CD14-positive monocyte (primary cell): Measurements from ENCODE around the gene DTX1. TPM values are rescaled to one million over a fixed set of nuclear protein-coding genes. Genes with fewer than 3 reads are reported as not detected.

ENCODE experiments used
- DNase-seq, 3 donors: peaks; one replicate each; pipeline ENCODE4 v3.0.0-alpha.2; 2011 to 2022
- H2AFZ ChIP-seq: 2 replicates; pipeline ENCODE4 v1.6.0; 2012; ENCODE audit warnings: mild to moderate bottlenecking, low read depth, low read length, inconsistent platforms; ENCODE audit not compliant: insufficient read depth, poor library complexity, severe bottlenecking
- H3K27ac ChIP-seq, 2 donors: 1 replicate in 1 of 2; 2 replicates in 1 of 2; pipeline ENCODE4 v1.5.1; 2012 to 2013; ENCODE audit warnings: low read length in 2 of 2, control low read depth in 1 of 2, inconsistent platforms in 1 of 2, low read depth in 1 of 2, mild to moderate bottlenecking in 1 of 2
- H3K27me3 ChIP-seq, 2 donors: one replicate each; pipeline versions ENCODE4 v1.6.0 to v1.6.1; 2011 to 2013; ENCODE audit warnings: low read length in 2 of 2; ENCODE audit not compliant: control insufficient read depth in 2 of 2, insufficient read depth in 2 of 2
- H3K36me3 ChIP-seq, 2 donors: replicated peaks in 1 of 2; 1 replicate in 1 of 2; 2 replicates in 1 of 2; pipeline versions ENCODE4 v1.5.1 to v1.6.1; 2012 to 2013; ENCODE audit warnings: low read length in 2 of 2, control low read depth in 1 of 2, inconsistent platforms in 1 of 2, mild to moderate bottlenecking in 1 of 2; ENCODE audit not compliant: insufficient read depth in 2 of 2, control insufficient read depth in 1 of 2
- H3K4me1 ChIP-seq, 2 donors: 1 replicate in 1 of 2; 2 replicates in 1 of 2; pipeline versions ENCODE4 v1.5.1 to v1.6.1; 2012 to 2013; ENCODE audit warnings: low read length in 2 of 2, control low read depth in 1 of 2, inconsistent platforms in 1 of 2, mild to moderate bottlenecking in 1 of 2, moderate library complexity in 1 of 2; ENCODE audit not compliant: insufficient read depth in 2 of 2, control insufficient read depth in 1 of 2
- H3K4me2 ChIP-seq: replicated peaks from 2 replicates; pipeline ENCODE3; 2012; ENCODE audit warnings: low read length, moderate library complexity, mild to moderate bottlenecking; ENCODE audit not compliant: poor library complexity, severe bottlenecking; ENCODE audit errors: extremely low read depth
- H3K4me3 ChIP-seq, 3 experiments: fragments of 200-600 bp in 1 of 3; sonication (generic) in 1 of 3; replicated peaks in 1 of 3; 1 replicate in 2 of 3; 2 replicates in 1 of 3; pipeline ENCODE4 v1.5.1; 2011 to 2013; ENCODE audit warnings: low read length in 3 of 3, mild to moderate bottlenecking in 3 of 3, control low read depth in 2 of 3, low read depth in 2 of 3, inconsistent platforms in 1 of 3, moderate library complexity in 1 of 3
- H3K79me2 ChIP-seq: 2 replicates; pipeline ENCODE4 v1.6.0; 2012; ENCODE audit warnings: mild to moderate bottlenecking, control low read depth, inconsistent platforms, low read length, moderate library complexity; ENCODE audit not compliant: insufficient read depth
- H3K9ac ChIP-seq: 2 replicates; pipeline ENCODE4 v1.6.0; 2017; ENCODE audit warnings: low read length, mild to moderate bottlenecking; ENCODE audit not compliant: insufficient read depth, poor library complexity, severe bottlenecking
- H3K9me3 ChIP-seq, 2 donors: replicated peaks in 1 of 2; 1 replicate in 1 of 2; 2 replicates in 1 of 2; pipeline versions ENCODE4 v1.5.1 to v1.6.1; 2012 to 2013; ENCODE audit warnings: low read length in 2 of 2, control low read depth in 1 of 2; ENCODE audit not compliant: control insufficient read depth in 1 of 2, insufficient read depth in 1 of 2
- H4K20me1 ChIP-seq: 2 replicates; pipeline ENCODE4 v1.6.0; 2012; ENCODE audit warnings: mild to moderate bottlenecking, low read length, control low read depth, moderate library complexity; ENCODE audit not compliant: insufficient read depth
- H3K27ac Mint-ChIP-seq, 7 donors: one replicate each; pipeline ENCODE4 v1.8.0; 2020; ENCODE audit warnings: mild to moderate bottlenecking in 7 of 7, mixed read lengths in 7 of 7, moderate library complexity in 6 of 7, inconsistent platforms in 2 of 7
- H3K27me3 Mint-ChIP-seq, 3 donors: one replicate each; pipeline ENCODE4 v1.8.0; 2021 to 2022; ENCODE audit warnings: low read depth in 3 of 3, mild to moderate bottlenecking in 3 of 3, mixed read lengths in 3 of 3, moderate library complexity in 3 of 3, inconsistent platforms in 1 of 3
- H3K36me3 Mint-ChIP-seq, 2 donors: one replicate each; pipeline ENCODE4 v1.8.0; 2020; ENCODE audit warnings: mixed read lengths in 2 of 2, inconsistent platforms in 1 of 2, mild to moderate bottlenecking in 1 of 2
- H3K4me1 Mint-ChIP-seq: one replicate; pipeline ENCODE4 v1.8.0; 2020; ENCODE audit warnings: mild to moderate bottlenecking, mixed read lengths
- H3K4me3 Mint-ChIP-seq, 2 donors: one replicate each; pipeline ENCODE4 v1.8.0; 2020; ENCODE audit warnings: mild to moderate bottlenecking in 2 of 2, mixed read lengths in 2 of 2, moderate library complexity in 1 of 2
- H3K9me3 Mint-ChIP-seq, 7 donors: one replicate each; pipeline ENCODE4 v1.8.0; 2020 to 2022; ENCODE audit warnings: mixed read lengths in 7 of 7, mild to moderate bottlenecking in 6 of 7, moderate library complexity in 6 of 7, inconsistent platforms in 2 of 7
- WGBS: methylation state at CpG from one replicate; pipeline ENCODE4 v1.1.5; 2013; ENCODE audit warnings: missing lambda C conversion rate; ENCODE audit not compliant: insufficient coverage; 5-methylcytosine and 5-hydroxymethylcytosine counted together
- intact Hi-C, 2 donors: fragments of 100-400 bp; cut with micrococcal nuclease; formaldehyde crosslinking; loops; one replicate each; pipeline versions ENCODE4 v1.15.0 to v1.15.1; 2023
- polyA plus RNA-seq, 3 donors: library from polyadenylated mRNA; depleted of rRNA in 1 of 3; unstranded in 2 of 3; stranded (reverse) in 1 of 3; fragments of 300-500 nt in 2 of 3; fragments of >200 nt in 1 of 3; fragmentation: Illumina TruSeq in 2 of 3; gene quantifications; 1 replicate in 2 of 3; 2 replicates in 1 of 3; pipeline ENCODE4 v1.2.3, GENCODE V29; 2012 to 2021
- TF ChIP-seq, protein P1 (sequence below): fragments of 200-600 bp; IDR thresholded peaks from one replicate; pipeline ENCODE4 v1.8.0; 2022; ENCODE audit warnings: antibody characterized with exemption, mild to moderate bottlenecking

DTX1 gene
- polyA plus RNA-seq, 3 donors = 0.04 TPM; not detected in 1

DNA sequence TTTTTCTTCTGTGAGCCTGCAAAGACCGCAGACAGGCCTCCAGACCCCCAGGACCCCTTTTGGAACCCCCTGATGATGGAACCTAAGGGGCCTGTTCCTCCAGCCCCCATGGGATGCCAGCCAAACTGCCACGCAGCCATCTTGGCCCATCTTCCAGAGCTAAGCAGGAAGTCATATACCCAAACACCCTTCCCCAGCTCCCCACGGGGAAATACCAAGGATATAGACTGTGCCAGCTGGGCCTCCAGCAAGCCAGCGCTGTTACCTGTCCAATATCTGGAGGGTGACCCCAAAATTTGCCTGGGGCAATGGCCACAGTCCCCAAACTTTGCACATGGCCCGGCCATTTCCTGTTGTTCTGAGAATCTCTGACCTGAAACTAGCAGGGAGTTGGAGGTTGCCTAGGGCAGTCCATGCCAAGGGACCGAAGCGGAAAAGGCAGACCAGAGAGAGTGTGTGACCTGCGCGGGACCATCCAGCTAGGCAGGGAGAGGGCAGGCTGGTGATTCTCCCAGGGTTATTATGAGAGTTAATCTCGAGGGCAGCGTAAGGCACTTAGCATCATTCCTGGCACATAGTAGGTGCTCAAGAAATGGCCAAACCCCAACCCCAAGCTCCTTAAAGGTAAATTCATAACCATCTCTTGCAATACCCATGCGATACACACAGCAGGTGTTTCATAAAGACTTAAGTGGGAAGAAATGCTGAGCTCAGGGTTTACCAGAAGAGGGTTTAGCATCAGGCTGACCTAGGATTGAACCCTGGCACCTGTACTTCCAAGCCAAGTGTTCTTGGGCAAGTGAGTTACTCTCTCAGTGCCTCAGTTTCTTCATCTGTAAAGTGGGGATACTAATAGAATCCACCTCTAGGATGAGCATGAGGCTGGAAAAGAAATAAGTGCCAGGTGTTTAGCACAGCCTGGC, 81.6 kb downstream of the DTX1 start:
- no peak for DNase-seq
- H3K9ac ChIP-seq = no peak overlapping the region
- H3K36me3 ChIP-seq = no peaks in the 10 kb centered on the region
- H3K79me2 ChIP-seq = no peaks in the 10 kb centered on the region
- peaks cover 26 to 31% of the 10 kb centered on the region in 2 donors for H3K4me1 ChIP-seq
- H3K4me3 Mint-ChIP-seq = no peak overlapping the region
- no peak overlapping the region for H3K4me3 ChIP-seq
- 80% methylated on average over 9 of the region's 12 CpGs for WGBS
- H3K4me2 ChIP-seq = no peak overlapping the region
- peaks cover 23 to 36% (median 25%) of the 10 kb centered on the region in 3 donors for H3K27me3 Mint-ChIP-seq
- H3K27ac ChIP-seq = no peak overlapping the region
- no peaks in the 10 kb centered on the region for H4K20me1 ChIP-seq
- TF ChIP-seq, protein P1, sequence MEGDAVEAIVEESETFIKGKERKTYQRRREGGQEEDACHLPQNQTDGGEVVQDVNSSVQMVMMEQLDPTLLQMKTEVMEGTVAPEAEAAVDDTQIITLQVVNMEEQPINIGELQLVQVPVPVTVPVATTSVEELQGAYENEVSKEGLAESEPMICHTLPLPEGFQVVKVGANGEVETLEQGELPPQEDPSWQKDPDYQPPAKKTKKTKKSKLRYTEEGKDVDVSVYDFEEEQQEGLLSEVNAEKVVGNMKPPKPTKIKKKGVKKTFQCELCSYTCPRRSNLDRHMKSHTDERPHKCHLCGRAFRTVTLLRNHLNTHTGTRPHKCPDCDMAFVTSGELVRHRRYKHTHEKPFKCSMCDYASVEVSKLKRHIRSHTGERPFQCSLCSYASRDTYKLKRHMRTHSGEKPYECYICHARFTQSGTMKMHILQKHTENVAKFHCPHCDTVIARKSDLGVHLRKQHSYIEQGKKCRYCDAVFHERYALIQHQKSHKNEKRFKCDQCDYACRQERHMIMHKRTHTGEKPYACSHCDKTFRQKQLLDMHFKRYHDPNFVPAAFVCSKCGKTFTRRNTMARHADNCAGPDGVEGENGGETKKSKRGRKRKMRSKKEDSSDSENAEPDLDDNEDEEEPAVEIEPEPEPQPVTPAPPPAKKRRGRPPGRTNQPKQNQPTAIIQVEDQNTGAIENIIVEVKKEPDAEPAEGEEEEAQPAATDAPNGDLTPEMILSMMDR = no peak
- H3K36me3 Mint-ChIP-seq = no peaks in the 10 kb centered on the region
- peaks cover 0 to 25% of the 10 kb centered on the region in 2 donors for H3K27me3 ChIP-seq
- intact Hi-C loops = no loop called here
- peaks cover 34% of the 10 kb centered on the region for H3K4me1 Mint-ChIP-seq
- no peaks in the 10 kb centered on the region for H3K9me3 ChIP-seq
- no peak overlapping the region for H3K27ac Mint-ChIP-seq
- peaks cover 0 to 6% (median 0%) of the 10 kb centered on the region in 7 donors for H3K9me3 Mint-ChIP-seq
- H2AFZ ChIP-seq = no peak overlapping the region

DNA sequence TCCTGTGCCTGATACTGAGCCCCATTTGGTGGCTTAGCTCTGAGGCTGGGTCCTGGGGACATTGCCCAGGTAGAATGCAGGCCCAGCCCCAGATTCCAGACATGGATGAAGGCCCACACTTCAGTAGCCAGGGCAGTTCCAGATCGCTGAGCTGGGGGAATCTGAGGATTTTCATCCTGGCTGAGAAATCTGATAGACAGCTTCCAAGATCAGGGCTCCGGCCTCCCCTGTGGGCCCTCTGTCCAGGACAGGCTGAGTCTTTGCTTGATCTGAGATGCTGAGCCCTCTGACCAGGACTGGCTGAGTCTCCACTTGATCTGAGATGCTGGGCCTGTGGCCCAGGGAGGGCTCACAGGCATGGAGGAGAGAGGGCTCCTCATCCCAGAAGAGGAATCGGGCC, 82.3 kb downstream of the DTX1 start:
- TF ChIP-seq, protein P1 = no peak
- no peak for DNase-seq
- no peaks in the 10 kb centered on the region for H3K9me3 ChIP-seq
- WGBS = 85% methylated on average over 2 of the region's 3 CpGs
- Mint-ChIP-seq H3K4me3 (no peak overlapping the region), H3K36me3 (no peaks in the 10 kb centered on the region), H3K4me1 (peaks cover 39% of the 10 kb centered on the region), H3K27ac (peak overlapping the region in 1 of 7 donors; percentile 17), H3K9me3 (peaks cover 0 to 6% (median 0%) of the 10 kb centered on the region in 7 donors), H3K27me3 (peaks cover 23 to 34% (median 24%) of the 10 kb centered on the region in 3 donors)
- peaks cover 33 to 38% of the 10 kb centered on the region in 2 donors for H3K4me1 ChIP-seq
- no peak overlapping the region for H3K4me3 ChIP-seq
- H3K27me3 ChIP-seq = peaks cover 0 to 25% of the 10 kb centered on the region in 2 donors
- no peaks in the 10 kb centered on the region for H3K79me2 ChIP-seq
- no peak overlapping the region for H3K27ac ChIP-seq
- H3K9ac ChIP-seq = no peak overlapping the region
- intact Hi-C loops = no loop called here
- no peak overlapping the region for H2AFZ ChIP-seq
- no peaks in the 10 kb centered on the region for H4K20me1 ChIP-seq
- no peak overlapping the region for H3K4me2 ChIP-seq
- no peaks in the 10 kb centered on the region for H3K36me3 ChIP-seq
